Bone marrow (tissue), 2 donors: ENCODE measurements around the gene C1orf21.

Experiments
- DNase-seq, 2 donors: peaks; one replicate each; lab custom pipeline; 2025; lab: John Stamatoyannopoulos, UW

The C1orf21 gene

GRCh38 chr1:184650177-184650866 is 263.5 kb downstream of the C1orf21 start:
- DNase-seq = no peak

GRCh38 chr1:184655185-184655584 is 268.4 kb downstream of the C1orf21 start:
- no peak for DNase-seq

DNA sequence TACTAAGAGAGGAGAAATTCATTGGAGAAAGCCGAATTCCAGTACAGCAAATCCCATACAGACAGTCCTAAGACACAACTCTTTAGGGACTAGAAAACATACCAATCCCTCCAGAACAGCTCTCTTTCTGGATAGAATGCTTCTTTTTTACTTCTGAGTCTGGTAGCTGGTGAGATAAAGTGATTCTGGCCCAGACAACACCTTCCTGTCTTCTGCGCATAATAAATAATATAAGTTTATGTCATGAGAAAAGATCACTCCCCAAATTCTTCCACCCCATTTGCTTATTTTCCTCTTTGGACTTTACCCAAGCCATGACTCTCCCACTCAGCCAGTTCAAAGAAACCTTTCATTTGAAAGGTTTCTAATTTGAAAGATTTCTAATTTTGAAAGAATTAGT is 269.4 kb downstream of the C1orf21 start:
- DNase-seq = no peak

DNA sequence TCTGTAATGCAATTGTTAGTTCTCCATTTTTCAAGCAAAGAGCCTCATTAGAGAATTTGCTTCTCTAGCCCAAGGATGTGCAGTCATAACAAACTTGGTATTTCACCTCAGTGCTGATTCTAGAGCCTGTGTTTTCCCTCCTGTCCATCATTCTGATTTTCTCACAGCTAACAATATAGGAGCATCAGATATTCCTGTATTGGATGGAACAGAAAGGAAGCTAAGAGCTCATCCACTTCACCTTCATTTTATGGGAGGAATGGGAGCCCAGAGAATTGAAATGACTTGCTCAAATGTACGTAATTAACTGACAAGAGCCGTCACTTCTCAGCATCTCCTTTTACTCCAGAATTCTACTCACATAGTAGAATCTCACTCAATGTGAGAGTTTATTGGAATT is 271.2 kb downstream of the C1orf21 start:
- DNase-seq = no peak

GRCh38 chr1:184660462-184661191 is 273.8 kb downstream of the C1orf21 start:
- no peak for DNase-seq

DNA sequence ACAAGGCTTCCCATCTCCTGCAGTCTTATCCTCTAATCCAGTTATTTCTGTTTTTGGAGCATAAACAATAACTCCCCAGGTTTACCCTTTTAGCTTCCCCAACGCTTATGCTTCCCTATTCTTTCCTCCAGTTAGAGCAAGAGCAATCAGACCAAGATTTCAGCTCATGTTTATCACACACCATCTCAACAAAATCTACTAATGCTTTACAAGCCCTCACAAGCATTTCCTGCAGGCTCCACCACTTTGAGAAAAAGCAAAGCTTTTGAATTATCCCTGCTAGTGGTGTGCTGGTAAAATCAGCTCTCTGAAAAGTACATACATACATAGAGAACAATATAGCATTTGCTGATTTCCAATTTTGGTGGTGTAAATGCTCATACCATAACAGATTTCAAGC is 275.0 kb downstream of the C1orf21 start:
- no peak for DNase-seq

DNA sequence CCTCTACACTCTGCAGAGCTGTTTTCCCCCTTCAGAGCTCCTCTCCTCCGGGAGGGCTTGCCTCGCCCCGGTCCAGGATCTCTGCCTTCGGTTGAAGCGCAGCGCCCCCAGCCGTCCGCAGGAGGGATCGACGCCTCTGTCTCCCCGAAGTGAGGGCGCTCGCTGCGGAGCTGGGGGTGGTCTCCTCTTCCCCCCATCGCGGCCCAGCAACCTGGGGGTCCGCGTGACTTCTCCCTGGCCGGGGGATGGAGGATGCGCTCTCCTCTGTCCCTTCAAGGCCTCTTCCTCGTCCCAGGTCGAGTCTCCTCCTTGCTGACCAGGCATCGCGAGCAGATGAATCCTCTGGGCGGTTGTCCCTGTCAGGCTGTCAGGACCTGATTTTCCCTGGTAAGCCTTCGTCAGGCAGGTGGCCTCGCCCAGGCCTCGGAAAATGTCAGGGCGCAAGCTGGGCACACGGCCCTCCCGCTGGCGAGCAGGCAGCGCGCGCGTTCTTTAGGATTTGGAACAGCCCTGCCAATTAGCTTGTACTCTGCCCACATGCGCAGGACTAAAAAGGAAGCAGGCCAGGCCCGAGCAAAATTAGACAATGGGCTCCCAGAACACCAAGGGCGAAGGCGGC is 277.3 kb downstream of the C1orf21 start:
- DNase-seq = peak; percentile 37 to 43

GRCh38 chr1:184664661-184665060 is 277.8 kb downstream of the C1orf21 start:
- no peak for DNase-seq

DNA sequence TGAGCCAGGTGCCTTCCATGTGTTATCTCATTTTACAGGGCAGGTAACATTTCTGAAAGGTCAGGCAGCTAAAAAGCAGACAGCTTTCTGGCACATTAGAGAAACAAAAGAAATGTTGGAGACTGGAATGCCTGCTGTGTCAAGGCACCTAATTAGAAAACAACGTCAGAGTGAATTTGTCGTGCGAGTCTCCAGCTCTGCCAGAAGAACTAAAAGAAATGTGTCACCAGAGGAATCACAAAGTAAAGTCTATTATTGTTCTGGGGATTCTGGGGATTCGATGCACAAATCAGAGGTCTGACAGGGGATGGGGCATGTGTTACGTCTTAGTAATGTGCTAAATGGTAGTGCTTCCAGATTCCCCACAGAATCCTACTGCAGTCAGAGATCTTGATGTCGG is 278.5 kb downstream of the C1orf21 start:
- DNase-seq = no peak

GRCh38 chr1:184669391-184669790 is 282.6 kb downstream of the C1orf21 start:
- no peak for DNase-seq

- no peak for DNase-seq
Measured at GRCh38 chr1:184672013-184672726, 285.3 kb downstream of the C1orf21 start.

- DNase-seq = no peak
Measured at GRCh38 chr1:184673305-184673704, 286.5 kb downstream of the C1orf21 start.

- no peak for DNase-seq
Measured at GRCh38 chr1:184677344-184677743, 290.5 kb downstream of the C1orf21 start.
